ENCODE data around the gene PTGIR.
A peak's percentile ranks its signal among the peaks of the same experiment; 100 is the strongest.
"Not testable (repeated sequence)": the region's sequence is repeated elsewhere in the genome, so short reads cannot be mapped to it uniquely, and the experiment has no call there.

The PTGIR gene

DNA sequence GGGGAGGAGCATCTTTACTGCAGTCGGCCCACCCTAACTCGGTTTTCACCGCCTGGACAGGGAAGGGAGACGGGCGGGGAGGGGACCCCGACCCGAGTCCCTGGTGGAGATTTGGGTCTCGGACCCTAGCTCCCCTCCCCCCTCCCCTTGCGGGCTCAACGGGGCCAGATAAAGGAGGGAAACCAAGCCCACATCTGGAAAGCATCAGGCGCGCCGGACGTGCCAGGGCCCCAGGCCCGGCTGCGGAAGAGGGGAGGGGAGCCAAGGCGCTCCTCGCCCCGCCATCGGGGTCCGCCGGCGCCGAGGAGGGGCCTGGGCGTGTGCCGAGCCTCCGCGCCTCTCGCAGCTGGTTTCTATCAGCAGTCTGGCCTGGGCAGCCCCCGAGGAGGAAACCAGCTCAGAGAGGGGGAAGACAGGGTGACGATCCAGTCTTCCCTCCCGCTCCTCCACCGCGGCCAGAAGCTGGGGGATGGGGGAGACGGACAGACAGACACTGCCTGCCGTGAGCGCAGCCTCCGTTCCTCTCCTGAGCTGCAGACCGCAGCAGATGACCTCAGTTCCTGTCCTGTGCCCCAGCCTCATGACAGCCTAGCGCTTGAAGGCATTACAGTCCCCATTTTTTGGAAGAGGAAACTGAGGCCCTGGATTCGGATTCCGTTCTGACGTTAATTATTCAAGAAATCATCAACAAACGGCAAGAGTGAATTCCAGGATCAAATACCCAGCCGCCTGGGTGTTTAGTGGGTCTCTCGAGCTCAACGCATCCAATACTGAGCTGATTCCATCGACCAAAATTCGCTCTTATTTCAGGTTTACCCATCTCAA lies 14.7 kb upstream of the PTGIR start:
- no peak for DNase-seq (ENCODE audit: low read depth in 4 of 4, low spot score in 1 of 4)

DNA sequence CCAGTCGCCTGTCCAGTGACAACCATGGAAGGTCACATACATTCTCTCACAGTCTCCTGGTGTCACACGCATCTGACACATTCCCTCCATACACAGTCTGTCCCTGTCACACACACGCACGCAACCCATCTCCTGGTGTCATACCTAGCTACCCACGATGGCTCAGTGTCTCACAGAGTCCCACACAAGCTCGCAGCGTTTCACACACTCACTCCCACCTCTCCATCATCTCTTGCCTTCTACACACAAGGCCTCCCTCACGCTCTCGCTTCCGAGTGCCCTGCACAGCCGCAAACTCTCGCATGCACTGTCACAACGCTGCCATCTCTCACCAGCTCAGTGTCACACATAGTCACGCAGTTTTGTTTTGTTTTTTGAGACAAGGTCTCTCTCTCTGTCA lies 12.3 kb upstream of the PTGIR start:
- DNase-seq (ENCODE audit: low read depth in 4 of 4, low spot score in 1 of 4), result no peak

DNA sequence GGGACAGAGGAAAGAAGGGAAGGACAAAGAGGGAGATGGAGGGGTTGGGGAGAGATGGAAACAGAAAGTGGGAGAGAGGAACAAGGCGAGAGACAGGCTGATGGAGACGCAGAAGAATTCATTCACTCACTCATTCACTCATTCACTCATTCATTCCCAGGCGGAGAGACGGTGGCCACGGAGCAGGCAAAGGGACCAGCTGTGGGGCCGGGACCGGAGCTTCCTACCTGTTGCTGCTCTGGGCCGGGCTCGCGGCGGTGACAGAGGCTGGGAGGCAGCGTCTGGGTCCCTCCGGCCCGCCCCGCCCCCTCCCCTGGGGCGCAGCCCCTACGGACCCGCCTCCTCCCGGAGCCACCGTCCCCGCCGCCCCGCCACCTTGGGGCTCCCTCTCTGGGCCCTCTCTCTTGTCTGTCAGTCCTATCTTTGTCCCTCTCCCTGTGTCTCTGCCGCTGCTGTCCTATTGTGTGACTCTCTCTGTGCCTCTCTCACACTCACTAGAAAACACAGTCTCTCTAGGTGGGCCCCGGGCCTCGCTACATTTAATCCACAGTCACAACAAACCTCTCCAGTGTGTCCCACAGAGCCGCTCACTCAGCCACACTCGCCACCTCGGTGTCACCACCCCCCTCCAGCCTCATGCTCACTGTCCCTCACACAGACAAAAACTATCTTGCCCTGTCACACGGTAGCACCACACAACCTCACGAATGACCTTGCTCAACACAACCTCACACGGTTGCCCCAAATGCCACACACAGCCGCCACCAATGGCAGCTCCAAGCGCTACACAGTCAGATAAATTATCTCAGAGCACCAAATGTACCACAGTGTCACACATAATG lies 11.3 kb upstream of the PTGIR start, which contains the start of gene GNG8:
GNG8 (minus strand) TSS at position 283 of the 842 bp plus-strand sequence. CDS start 1,520 bp downstream, outside the sequence.
- no peak for DNase-seq (ENCODE audit: low read depth in 4 of 4, low spot score in 1 of 4)

DNA sequence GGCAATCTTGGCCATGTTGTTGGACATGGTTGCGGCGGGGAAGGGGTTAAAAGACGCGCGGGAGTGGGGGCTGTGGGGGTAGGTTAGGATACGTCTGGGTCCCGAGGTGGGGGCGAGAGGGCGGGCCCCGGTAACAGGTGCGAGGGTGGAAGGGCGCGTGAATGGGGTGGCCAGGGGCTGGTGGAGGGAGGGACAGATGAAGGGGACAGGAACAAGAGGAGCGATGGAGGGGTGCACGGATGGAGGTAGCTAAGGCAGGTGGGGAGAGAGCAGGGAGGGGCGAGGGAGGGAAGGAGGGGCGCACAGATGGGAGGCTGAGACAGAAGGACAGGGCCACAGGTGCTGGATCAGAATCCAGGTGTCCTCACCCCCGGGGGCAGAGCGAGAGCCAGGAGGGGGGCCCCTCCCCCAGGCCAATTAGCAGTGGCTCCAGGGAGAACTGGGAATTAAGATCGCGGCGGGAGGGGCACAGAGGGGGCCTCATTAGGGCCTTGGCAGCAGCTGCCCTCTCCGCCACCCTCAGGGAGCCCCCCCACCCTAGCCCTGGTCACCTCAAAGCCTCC lies 9.8 kb upstream of the PTGIR start:
- DNase-seq (ENCODE audit: low read depth in 4 of 4, low spot score in 1 of 4), result no peak

- peak; percentile 74 to 96 (median 90) for DNase-seq (ENCODE audit: low read depth in 4 of 4, low spot score in 1 of 4)
Measured at GRCh38 chr19:46634045-46634655, 9.3 kb upstream of the PTGIR start.

DNA sequence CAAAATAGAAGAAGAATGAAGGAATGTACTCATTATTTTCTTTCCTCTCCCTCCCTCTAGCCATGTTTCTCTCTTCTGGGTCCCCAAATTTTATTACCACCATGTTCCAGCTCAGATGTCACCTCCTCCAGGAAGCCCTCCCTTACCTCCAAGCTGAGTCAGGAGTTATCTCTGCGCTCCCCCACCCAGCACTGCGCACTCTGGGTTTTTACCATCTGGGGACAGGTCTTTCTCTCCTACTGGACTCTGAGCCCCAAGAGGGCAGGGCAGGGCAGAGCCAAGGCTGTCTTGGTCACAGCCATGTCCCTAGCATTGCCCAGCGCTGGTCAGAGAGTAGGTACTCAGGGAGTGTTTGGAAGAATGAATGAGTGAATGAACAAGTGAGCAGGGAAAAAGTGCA lies 8.2 kb upstream of the PTGIR start:
- no peak for DNase-seq (ENCODE audit: low read depth in 4 of 4, low spot score in 1 of 4)

DNA sequence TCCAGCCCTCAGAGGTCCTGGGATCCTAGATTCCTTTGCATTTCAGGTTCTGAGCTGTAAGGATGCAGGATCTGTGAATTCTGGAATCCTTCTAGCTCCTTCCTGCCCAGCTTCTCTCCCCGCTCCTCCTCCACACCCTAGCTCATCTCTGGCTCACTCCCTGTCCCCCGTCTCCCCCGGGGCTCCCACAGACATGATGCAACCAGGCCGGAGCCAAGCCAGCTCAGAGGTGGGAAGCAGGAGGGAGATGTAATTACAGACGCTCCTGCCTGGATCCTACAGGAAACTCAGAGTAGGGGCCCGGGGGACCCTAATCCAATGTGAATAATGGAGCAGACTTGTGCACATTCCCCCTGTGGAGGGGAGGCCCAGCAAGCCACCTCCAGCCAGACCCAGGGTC lies 6.6 kb upstream of the PTGIR start:
- no peak for DNase-seq (ENCODE audit: low read depth in 4 of 4, low spot score in 1 of 4)

- no peak for DNase-seq (ENCODE audit: low read depth in 4 of 4, low spot score in 1 of 4)
Measured at GRCh38 chr19:46630586-46631205, 5.8 kb upstream of the PTGIR start.

- no peak for DNase-seq (ENCODE audit: low read depth in 4 of 4, low spot score in 1 of 4)
Measured at GRCh38 chr19:46629546-46630025, 4.7 kb upstream of the PTGIR start.

- DNase-seq (ENCODE audit: low read depth in 4 of 4, low spot score in 1 of 4), result not testable (repeated sequence)
Measured at GRCh38 chr19:46628970-46629369, 4.1 kb upstream of the PTGIR start.

DNA sequence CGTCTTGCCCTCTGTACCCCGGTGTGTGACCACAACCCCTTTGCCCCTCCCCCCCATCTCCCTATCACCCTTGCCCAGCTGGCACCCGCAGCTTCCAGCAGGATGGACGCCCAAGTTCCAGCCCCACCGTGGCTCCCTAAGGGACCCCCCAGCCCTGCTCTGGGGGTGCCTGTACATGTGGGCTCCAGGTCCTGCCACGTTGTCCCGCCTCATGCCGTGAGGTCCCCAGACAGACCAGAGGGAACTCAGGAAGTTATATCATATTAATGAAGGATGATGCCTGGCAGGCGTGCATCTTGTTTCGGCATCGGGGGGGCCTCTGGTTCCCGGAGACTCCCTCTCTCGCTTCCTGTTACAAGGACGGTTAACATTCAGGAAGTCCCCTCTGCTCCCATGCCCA lies 1.6 kb upstream of the PTGIR start:
- no peak for DNase-seq (ENCODE audit: low read depth in 4 of 4, low spot score in 1 of 4)

DNA sequence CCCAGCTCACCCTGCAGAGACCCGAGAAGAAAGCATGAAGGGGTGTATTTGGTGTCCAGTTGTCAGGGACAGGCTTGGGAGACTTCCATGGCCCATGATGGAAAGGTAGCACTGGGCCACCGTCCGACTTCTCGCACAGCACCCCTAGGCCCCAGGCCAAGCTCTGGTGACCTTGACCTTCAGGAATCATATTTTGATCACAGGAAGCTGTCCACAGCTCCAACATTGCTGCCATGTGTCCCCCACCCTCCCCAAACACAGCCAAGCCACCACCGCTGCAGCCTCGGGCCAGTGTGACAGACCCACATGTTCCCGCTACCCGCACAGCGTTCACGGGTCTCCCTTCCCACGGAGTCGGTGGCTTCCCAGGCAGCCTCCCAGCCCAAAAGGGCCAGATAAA lies 842 bp upstream of the PTGIR start:
- DNase-seq (ENCODE audit: low read depth in 4 of 4, low spot score in 1 of 4), result no peak

DNA sequence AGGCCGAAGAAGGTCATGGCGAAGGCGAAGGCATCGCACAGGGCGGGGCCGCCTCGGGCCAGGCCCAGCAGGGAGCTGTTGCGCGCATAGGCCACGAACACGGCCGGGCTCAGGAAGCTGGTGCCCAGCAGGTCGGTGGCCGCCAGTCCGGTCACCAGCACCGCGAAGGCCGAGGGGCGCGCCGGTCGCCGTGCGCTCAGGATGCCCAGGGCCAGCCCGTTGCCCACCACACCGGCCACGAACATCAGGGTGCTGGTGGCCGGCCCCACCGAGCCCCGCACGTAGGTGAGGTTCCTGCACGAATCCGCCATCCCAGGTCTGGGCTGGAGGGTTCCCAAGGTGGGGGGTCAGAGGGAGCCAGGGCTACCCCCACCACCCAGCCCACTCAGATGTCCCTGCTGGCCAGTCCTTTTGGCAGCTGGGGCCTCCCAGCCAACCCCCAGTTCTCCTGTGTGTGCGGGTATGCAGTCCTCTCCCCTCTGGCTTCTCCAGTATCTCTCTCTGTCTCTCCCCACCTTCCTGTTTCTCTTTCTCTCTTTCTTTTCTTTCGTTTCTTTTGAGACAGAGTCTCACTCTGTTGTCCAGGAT lies 880 bp downstream of the PTGIR start:
- DNase-seq (ENCODE audit: low read depth in 4 of 4, low spot score in 1 of 4), result no peak

DNA sequence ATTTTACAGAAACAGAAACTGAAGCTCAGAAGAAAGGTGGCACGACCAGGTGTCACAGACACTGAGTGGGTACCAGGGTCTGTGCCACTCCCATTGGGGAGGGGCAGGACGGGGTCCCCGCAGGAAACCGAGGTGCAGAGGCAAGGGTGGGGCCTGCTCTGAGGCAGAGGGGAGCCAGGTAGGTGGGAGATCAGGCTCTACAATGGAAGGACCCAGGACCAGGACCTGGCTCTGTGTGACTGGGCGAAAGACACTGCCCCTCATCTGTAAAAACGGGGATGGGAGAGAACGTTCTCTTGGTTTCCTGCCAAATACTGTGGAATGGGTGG lies 2.8 kb downstream of the PTGIR start:
- no peak for DNase-seq (ENCODE audit: low read depth in 4 of 4, low spot score in 1 of 4)

GRCh38 chr19:46621191-46622117 lies 3.4 kb downstream of the PTGIR start:
- DNase-seq (ENCODE audit: low read depth in 4 of 4, low spot score in 1 of 4), result no peak

GRCh38 chr19:46620716-46621115 lies 4.2 kb downstream of the PTGIR start:
- no peak for DNase-seq (ENCODE audit: low read depth in 4 of 4, low spot score in 1 of 4)

- no peak for DNase-seq (ENCODE audit: low read depth in 4 of 4, low spot score in 1 of 4)
Measured at GRCh38 chr19:46620267-46620666, 4.6 kb downstream of the PTGIR start.

- DNase-seq (ENCODE audit: low read depth in 4 of 4, low spot score in 1 of 4), result no peak
Measured at GRCh38 chr19:46618670-46619231, 6.1 kb downstream of the PTGIR start.

DNA sequence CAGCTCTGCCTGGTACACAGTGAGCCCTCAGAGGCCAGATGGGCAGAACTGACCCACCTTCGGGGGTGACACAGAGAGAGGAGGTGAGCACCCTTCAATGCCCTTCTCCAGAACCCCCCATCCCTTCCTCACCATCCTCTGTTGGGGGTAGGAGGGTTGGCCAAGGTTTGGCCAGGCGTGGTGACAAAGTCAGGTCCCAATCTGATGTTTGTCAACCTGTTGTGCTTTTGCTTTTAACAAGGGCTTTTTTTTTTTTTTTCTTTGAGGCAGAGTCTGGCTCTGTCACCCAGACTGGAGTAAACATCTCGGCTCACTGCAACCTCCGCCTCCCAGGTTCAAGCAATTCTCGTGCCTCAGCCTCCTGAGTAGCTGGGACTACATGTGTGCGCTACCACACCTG lies 7.3 kb downstream of the PTGIR start:
- DNase-seq (ENCODE audit: low read depth in 4 of 4, low spot score in 1 of 4), result no peak

All from stimulated activated CD4-positive, alpha-beta T cell treated with anti-CD3 and anti-CD28 coated beads, Interleukin-1b, Interleukin-23, amount 100 ng/mL, for 24 hours (primary cell).